ENCODE results near the gene GAB3.
"Not testable (repeated sequence)": the region's sequence is repeated elsewhere in the genome, so short reads cannot be mapped to it uniquely, and the experiment has no call there.

Gene GAB3

DNA sequence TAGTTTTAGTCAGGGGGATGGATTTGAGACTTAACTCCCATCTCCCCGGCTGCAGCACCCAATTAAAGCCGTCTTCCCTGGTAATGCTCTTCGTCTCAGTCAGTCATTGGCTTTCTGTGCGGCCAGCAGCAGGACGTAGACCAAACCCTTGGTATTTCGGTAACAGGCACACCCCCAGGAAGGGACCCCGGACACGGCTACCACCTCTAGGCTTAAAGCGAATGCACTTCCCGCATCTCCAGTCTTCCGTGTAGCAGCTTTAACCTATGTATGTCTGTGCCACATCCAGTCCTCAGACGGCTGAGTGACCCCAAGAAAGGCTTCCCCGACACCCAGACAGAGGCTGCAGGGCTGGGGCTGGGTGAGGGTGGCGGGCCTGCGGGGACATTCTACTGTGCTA is 96.0 kb downstream of the GAB3 start:
- no peak for DNase-seq

GRCh38 chrX:154654372-154654771 is 96.5 kb downstream of the GAB3 start:
- DNase-seq: no peak

DNA sequence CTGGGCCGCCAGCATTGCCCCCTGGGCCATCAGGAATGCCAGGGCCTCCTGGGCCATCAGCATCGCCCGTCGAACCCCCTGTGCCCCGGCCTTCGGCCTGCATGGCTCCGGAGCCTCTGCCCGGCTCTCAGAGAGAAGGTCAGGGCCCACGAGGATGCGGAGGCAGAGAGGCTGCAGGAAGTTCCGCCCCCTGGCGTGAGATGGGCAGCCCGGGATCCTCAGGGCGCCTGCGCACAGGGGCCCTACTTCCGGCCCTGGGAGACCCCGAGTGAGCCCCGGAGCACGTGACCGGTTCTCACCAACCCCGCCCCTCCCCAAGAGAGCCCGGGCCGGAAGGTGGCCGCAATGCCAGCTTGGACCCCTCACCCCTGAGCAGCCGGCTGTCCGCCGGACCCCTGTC is 97.5 kb downstream of the GAB3 start, which contains the start of gene CTAG2:
CTAG2 (minus strand) TSS at position 167 of the 400 bp plus-strand sequence; CDS start at position 103, 64 bp downstream.
- not testable (repeated sequence) for DNase-seq

DNA sequence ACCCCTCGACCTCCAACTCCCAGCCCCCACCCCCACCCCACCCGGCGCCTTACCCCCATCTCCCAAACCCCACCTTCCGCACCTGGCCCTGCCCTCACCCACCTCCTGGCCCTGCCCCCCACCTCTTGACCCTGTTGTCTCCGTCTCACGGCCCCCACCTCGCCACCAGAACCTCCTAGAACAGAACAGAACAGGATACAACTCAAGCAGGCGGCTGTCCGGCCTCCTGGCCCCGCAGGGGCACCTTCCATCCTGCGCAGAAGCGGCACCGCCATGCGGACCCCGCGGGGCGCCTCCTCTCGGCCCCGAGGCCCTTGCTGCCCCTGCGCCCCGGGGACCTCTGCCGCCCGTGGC is 97.9 kb downstream of the GAB3 start:
- no peak for DNase-seq

DNA sequence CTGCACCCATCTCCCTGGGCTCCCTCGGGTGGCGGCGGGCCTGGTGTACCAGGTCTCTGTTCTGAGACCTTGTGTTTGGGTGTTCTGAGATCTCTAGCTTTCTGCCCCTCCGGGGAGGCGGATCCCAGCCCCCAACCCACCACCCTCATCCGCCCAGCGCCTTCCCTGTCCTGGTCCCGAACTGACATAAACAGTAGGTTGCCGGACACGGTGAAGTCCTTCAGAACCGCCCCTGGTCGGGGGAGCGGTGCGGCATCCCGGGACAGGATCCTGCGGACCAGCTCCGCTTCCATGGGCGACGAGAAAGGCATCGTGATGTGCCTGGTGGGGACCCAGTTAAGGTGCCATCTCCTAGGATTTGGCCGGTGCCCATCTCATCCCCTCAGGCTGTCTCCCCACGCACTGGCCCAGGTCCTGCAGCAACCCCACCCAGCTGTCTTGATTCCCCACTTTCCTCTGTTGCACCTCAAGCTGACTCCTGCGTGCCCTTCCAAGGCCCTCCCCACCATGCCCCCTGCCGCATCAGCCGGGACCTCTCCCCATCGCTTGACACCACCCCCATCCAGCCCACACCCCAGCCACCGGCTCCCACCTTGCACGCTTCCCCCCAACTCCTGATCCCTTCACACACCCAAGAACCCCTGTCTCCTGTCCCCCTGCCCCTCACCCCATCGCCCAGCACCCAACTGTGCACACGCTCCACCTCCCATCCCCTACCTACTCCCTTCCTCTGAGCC is 98.4 kb downstream of the GAB3 start:
- DNase-seq: no peak

DNA sequence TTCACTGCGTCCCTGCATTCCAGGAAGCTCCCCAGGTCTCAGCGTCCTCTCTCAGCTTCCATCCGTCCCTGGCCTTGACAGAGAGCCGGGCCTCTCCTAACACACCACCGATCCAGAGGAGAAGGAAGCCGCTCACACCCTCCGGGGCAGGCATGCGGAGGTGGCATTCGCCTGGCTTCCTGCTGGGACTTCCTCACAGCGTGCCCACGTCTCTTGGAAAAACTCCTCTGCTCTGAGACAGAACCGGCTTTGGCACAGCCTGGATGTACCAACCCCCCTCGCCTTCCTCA is 100.7 kb downstream of the GAB3 start:
- no peak for DNase-seq

DNA sequence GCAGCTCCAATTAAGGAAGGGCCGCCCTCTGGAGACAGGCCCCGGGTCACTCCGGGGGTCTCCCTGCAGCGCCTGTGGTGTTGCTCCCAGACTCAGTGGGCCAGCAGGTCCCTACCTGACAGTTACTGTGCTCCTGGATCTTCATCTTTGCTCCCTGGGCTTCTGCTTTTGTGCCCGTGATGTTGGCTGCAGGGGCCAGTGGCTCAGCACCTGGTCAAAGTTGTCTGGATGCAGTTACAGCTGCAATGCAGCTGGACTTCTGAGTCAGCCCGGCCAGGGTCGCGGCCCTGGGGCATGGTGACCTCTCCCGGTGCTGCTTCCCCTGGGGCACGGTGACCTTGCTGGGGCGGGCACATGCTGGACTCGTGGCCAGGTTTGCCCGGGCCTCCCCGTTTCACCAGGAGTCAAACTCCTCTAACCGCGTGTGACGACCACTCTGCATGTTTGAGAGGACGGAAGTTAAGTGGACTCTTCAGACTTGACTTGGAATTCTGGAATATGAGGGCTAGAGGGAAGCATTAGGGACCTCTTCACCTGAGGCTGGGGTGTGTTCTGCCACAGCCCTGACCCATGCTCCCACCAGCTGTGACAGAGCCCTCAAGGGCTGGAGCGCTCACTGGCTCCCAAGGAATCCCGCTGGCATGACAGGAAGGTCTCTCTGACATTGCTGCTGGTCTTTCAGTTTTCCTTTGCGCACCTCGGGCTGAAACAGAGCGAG is 101.2 kb downstream of the GAB3 start:
- DNase-seq: no peak

DNA sequence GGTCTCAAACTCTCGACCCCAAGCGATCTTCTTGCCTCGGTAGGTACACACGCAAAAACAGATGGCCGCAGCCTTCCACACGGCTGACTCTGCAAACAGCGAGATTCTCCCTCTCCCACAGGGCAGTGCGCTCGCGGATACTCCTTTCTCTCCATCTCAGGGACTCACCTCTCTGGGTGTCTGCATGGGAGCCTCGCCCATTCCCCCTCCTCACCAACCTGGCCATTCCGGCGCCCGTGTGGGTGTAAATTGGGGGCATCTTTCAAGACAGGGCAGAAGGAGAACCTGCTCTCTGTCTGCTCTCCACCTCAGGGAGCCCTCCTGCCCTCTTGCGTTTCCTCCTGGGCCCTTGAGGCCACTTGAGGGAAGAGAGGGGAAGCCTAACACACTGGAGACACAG is 101.9 kb downstream of the GAB3 start:
- DNase-seq: no peak

- DNase-seq: not testable (repeated sequence)
Observed at GRCh38 chrX:154645745-154646378, 105.0 kb downstream of the GAB3 start.

GRCh38 chrX:154643708-154644107 is 107.2 kb downstream of the GAB3 start:
- DNase-seq: not testable (repeated sequence)

DNA sequence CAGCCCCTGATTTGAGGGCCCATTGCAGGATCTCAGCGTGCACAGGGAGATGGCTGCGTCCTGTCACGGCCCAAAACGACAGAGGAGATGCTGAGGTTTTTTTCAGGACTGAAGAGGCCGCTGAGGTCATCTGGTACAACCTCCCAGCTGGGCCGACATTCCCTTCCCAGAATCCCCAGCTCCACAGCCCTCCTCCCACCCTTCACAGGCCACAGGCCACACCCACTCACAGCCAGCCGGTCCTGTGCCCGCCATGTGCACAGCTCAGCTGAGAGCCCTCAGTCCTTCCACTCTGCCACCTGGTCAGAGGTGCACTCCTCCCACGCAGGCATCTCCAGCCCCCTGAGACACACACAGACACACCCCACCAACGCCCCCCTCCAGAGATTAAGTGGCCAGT is 109.1 kb downstream of the GAB3 start:
- DNase-seq: not testable (repeated sequence)

- not testable (repeated sequence) for DNase-seq
Observed at GRCh38 chrX:154633661-154634060, 117.2 kb downstream of the GAB3 start.

GRCh38 chrX:154630949-154631348 is 119.9 kb downstream of the GAB3 start:
- not testable (repeated sequence) for DNase-seq

- DNase-seq: not testable (repeated sequence)
Observed at GRCh38 chrX:154628960-154629359, 121.9 kb downstream of the GAB3 start.

Data from KG1 (cell line).